ENCODE measurements around the gene CDH4.

- TF ChIP-seq, protein P1, sequence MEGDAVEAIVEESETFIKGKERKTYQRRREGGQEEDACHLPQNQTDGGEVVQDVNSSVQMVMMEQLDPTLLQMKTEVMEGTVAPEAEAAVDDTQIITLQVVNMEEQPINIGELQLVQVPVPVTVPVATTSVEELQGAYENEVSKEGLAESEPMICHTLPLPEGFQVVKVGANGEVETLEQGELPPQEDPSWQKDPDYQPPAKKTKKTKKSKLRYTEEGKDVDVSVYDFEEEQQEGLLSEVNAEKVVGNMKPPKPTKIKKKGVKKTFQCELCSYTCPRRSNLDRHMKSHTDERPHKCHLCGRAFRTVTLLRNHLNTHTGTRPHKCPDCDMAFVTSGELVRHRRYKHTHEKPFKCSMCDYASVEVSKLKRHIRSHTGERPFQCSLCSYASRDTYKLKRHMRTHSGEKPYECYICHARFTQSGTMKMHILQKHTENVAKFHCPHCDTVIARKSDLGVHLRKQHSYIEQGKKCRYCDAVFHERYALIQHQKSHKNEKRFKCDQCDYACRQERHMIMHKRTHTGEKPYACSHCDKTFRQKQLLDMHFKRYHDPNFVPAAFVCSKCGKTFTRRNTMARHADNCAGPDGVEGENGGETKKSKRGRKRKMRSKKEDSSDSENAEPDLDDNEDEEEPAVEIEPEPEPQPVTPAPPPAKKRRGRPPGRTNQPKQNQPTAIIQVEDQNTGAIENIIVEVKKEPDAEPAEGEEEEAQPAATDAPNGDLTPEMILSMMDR (IDR thresholded peaks at IDR 0.05): no peak
- TF ChIP-seq POLR2AphosphoS5 (IDR thresholded peaks at IDR 0.05): no peak
- no peak for TF ChIP-seq POLR2A (IDR thresholded peaks at IDR 0.05)
Measured at GRCh38 chr20:61814244-61814643, 562.2 kb downstream of the CDH4 start.

All from prostate gland (tissue), 2 donors.